H1 (cell line): Measurements from ENCODE around the gene ABI1. TPM values are rescaled to one million over a fixed set of nuclear protein-coding genes. Genes with fewer than 3 reads are reported as not detected.

Source experiments
- CTBP2 ChIP-seq: IDR thresholded peaks from 2 replicates; pipeline ENCODE4 v1.7.0; 2011; ENCODE audit warnings: borderline replicate concordance, mild to moderate bottlenecking, moderate library complexity, mixed read lengths, low read length; ENCODE audit not compliant: insufficient read depth, insufficient read length
- SIN3A ChIP-seq, 2 experiments: IDR thresholded peaks in 1 of 2; conservative IDR thresholded peaks in 1 of 2; 2 replicates each; pipeline ENCODE4 v1.6.1; 2011 to 2012; ENCODE audit warnings: low read length in 2 of 2, improper control_type of control experiment in 1 of 2, low read depth in 1 of 2, mild to moderate bottlenecking in 1 of 2
- YY1 ChIP-seq: IDR thresholded peaks from 2 replicates; pipeline ENCODE4 v1.6.1; 2011; ENCODE audit warnings: low read depth, mild to moderate bottlenecking, low read length
- polyA plus RNA-seq, 7 experiments: library from polyadenylated mRNA; depleted of rRNA in 3 of 7; stranded (reverse) in 5 of 7; unstranded in 2 of 7; fragments of >200 nt in 5 of 7; fragments of 200-250 nt in 2 of 7; gene quantifications; 1 replicate in 5 of 7; 2 replicates in 1 of 7; 4 replicates in 1 of 7; pipeline versions ENCODE4 v1.2.1 to v1.2.3, GENCODE V29; 2011 to 2013; ENCODE audit warnings: missing spikeins in 2 of 7, mixed read lengths in 2 of 7
- total RNA-seq: library from RNA; stranded (reverse); fragmentation: NEBNext Ultra II Directional; extraction: Animal tissue kit (Norgen Biotek cat#: 25700); gene quantifications from 2 replicates; pipeline ENCODE4 v1.2.1, GENCODE V29; 2021

ABI1 gene
- total and polyA plus RNA-seq, 2 of the 8 experiments (the other 6 are each of a cell fraction or from before 2014, with no cell fraction given) = 35.4 to 37.0 TPM

- TF ChIP-seq SIN3A (conservative IDR thresholded peaks at IDR 0.05 in 1 of 2, IDR thresholded peaks at IDR 0.05 in 1 of 2; ENCODE audit: low read depth in 1 of 2, low read length in 2 of 2) (no peak), YY1 (no peak), CTBP2 (no peak)
- TF ChIP-seq, all 59 proteins: peak for 0
Observed at GRCh38 chr10:26703096-26703495, 157.7 kb downstream of the ABI1 start (continued).
